ENCODE data around the gene PPFIA1. TPM values are rescaled to one million over a fixed set of nuclear protein-coding genes. Genes with fewer than 3 reads are reported as not detected.
"Not testable (repeated sequence)": the region's sequence is repeated elsewhere in the genome, so short reads cannot be mapped to it uniquely, and the experiment has no call there.

The PPFIA1 gene
- total and polyA plus RNA-seq, 8 donors, result 14.9 to 28.7 (median 21.1) TPM

GRCh38 chr11:70327717-70328116, 57.2 kb downstream of the PPFIA1 start:
- ATAC-seq (no peak), FAIRE-seq (no peak), DNase-seq (no peak)
- 96% methylated on average over 10 of the region's 10 CpGs for WGBS, 2 donors
- Histone ChIP-seq H3K4me3 (no peak overlapping the region), H3K9me3 (no peaks in the 10 kb centered on the region), H3K4me1 (peaks cover 0 to 3% (median 0%) of the 10 kb centered on the region in 3 donors), H3K27ac (no peak overlapping the region), H3K36me3 (peaks cover 0 to 52% (median 9%) of the 10 kb centered on the region in 3 donors), H3K27me3 (no peaks in the 10 kb centered on the region)
- intact Hi-C loops (cut with DNase I), result no loop called here
- TF ChIP-seq CTCF (IDR thresholded peaks at IDR 0.05), result no peak

DNA sequence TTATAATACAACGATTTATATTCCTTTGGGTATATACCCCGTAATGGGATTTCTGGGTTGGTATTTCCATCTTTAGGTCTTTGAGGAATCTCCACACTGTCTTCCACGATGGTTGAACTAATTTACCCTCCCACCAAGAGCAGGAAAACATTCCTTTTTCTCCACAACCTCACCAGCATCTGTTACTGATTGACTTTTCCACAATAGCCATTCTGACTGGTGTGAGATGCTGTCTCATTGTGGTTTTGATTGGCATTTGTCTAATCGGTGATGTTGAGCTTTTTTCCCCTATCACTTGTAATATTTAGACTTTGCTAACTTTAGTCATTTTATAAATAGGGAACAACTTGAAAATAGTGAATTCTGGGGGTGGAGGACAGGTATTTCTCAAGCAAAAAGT, 58.1 kb downstream of the PPFIA1 start:
- 68 to 70% methylated on average over 4 of the region's 4 CpGs for WGBS, 2 donors
- H3K4me1 ChIP-seq, result peaks cover 0 to 3% (median 0%) of the 10 kb centered on the region in 3 donors
- no peaks in the 10 kb centered on the region for H3K27me3 ChIP-seq
- H3K4me3 ChIP-seq, result no peak overlapping the region
- TF ChIP-seq CTCF (IDR thresholded peaks at IDR 0.05), result no peak
- peaks cover 0 to 61% (median 12%) of the 10 kb centered on the region in 3 donors for H3K36me3 ChIP-seq
- FAIRE-seq (no peak), ATAC-seq (no peak), DNase-seq (no peak)
- intact Hi-C loops (cut with DNase I), result no loop called here
- H3K27ac ChIP-seq, result no peak overlapping the region
- no peaks in the 10 kb centered on the region for H3K9me3 ChIP-seq

DNA sequence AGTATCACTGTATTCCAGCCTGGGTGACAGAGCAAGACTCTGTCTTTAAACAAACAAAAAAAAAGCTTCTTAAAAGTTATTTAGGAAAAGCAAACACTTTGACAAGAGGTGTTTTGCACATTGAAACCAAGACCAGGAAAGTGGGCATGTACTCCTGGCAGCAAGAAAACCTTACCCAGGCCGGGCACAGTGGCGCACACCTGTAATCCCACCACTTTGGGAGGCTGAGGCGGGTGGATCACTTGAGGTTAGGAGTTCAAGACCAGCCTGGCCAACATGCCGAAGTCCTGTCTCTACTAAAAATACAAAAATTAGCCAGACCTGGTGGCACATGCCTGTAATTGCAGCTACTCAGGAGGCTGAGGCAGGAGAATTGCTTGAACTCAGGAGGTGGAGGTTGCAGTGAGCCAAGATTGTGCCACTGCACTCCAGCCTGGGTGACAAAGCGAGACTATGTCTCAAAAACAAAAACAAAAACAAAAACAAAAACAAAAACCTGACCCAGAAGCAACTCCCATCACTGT, 60.9 kb downstream of the PPFIA1 start:
- H3K4me1 ChIP-seq; H3K4me3 ChIP-seq; H3K27me3 ChIP-seq; FAIRE-seq; H3K9me3 ChIP-seq; intact Hi-C loops (cut with DNase I); H3K27ac ChIP-seq; DNase-seq; ATAC-seq: not testable (repeated sequence)
- H3K36me3 ChIP-seq, result peaks cover 0 to 69% (median 26%) of the 10 kb centered on the region in 3 donors
- WGBS, 2 donors, result 93 to 95% methylated on average over 5 of the region's 5 CpGs

DNA sequence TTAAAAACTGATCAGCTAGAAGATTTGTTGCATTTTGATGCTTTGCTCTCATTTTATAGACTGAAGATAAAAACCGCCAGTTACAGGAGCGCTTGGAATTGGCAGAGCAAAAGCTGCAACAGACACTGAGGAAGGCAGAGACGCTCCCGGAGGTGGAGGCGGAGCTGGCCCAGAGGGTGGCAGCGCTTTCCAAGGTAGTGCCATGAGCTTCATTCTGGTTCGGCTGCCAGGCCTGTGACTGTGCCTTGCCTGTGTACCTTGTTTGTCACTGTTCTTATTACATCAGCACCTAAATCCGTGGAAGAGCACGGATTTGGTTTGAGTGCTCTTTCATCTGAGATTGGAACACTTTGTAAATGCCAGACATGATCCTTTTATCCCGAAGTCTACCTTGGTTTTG, 61.4 kb downstream of the PPFIA1 start:
- Histone ChIP-seq H3K27me3 (no peaks in the 10 kb centered on the region), H3K36me3 (peaks cover 0 to 74% (median 26%) of the 10 kb centered on the region in 3 donors), H3K4me1 (no peaks in the 10 kb centered on the region), H3K4me3 (no peak overlapping the region), H3K9me3 (no peaks in the 10 kb centered on the region), H3K27ac (no peak overlapping the region)
- FAIRE-seq (no peak), ATAC-seq (no peak), DNase-seq (no peak)
- intact Hi-C loops (cut with DNase I), result no loop called here
- 87 to 94% methylated on average over 10 of the region's 10 CpGs for WGBS, 2 donors
- no peak for TF ChIP-seq CTCF (IDR thresholded peaks at IDR 0.05)

GRCh38 chr11:70332567-70332966, 62.1 kb downstream of the PPFIA1 start:
- H3K27ac ChIP-seq, result no peak overlapping the region
- H3K27me3 ChIP-seq, result no peaks in the 10 kb centered on the region
- H3K36me3 ChIP-seq, result peaks cover 0 to 81% (median 24%) of the 10 kb centered on the region in 3 donors
- FAIRE-seq (no peak), ATAC-seq (no peak), DNase-seq (no peak)
- H3K9me3 ChIP-seq, result no peaks in the 10 kb centered on the region
- TF ChIP-seq CTCF (IDR thresholded peaks at IDR 0.05), result no peak
- H3K4me3 ChIP-seq, result no peak overlapping the region
- no peaks in the 10 kb centered on the region for H3K4me1 ChIP-seq
- WGBS, 2 donors, result 92 to 93% methylated on average over 7 of the region's 7 CpGs
- intact Hi-C loops (cut with DNase I), result no loop called here
